G401.6 (cell line): ENCODE measurements around the gene AKAP13.

Source experiments
- FAIRE-seq: peaks from 2 replicates; lab custom pipeline; 2012; peaks lifted over from hg19 to GRCh38; lab: Jason Lieb, UNC

AKAP13 gene

GRCh38 chr15:85445361-85445760 is 65.0 kb downstream of the AKAP13 start:
- FAIRE-seq = no peak

- no peak for FAIRE-seq
These were observed 70.8 kb downstream of the AKAP13 start for GRCh38 chr15:85451099-85451700.

- FAIRE-seq = no peak
These were observed 72.0 kb downstream of the AKAP13 start for GRCh38 chr15:85452436-85452835.

- no peak for FAIRE-seq
These were observed 72.9 kb downstream of the AKAP13 start for GRCh38 chr15:85453144-85453872.

GRCh38 chr15:85454403-85454802 is 74.0 kb downstream of the AKAP13 start:
- peak; percentile 73 for FAIRE-seq

GRCh38 chr15:85455891-85456290 is 75.5 kb downstream of the AKAP13 start:
- FAIRE-seq = no peak

- FAIRE-seq = no peak
These were observed 76.4 kb downstream of the AKAP13 start for GRCh38 chr15:85456798-85457197.

- no peak for FAIRE-seq
These were observed 77.1 kb downstream of the AKAP13 start for GRCh38 chr15:85457392-85457968.

- peak; percentile 15 for FAIRE-seq
These were observed 78.4 kb downstream of the AKAP13 start for GRCh38 chr15:85458764-85459163.

GRCh38 chr15:85462029-85462428 is 81.6 kb downstream of the AKAP13 start:
- no peak for FAIRE-seq

GRCh38 chr15:85463276-85463892 is 83.0 kb downstream of the AKAP13 start:
- FAIRE-seq = no peak

- no peak for FAIRE-seq
These were observed 83.6 kb downstream of the AKAP13 start for GRCh38 chr15:85463976-85464375.

- peak; percentile 23 for FAIRE-seq
These were observed 84.1 kb downstream of the AKAP13 start for GRCh38 chr15:85464471-85464870.

- no peak for FAIRE-seq
These were observed 90.3 kb downstream of the AKAP13 start for GRCh38 chr15:85470563-85471271.

- no peak for FAIRE-seq
These were observed 91.9 kb downstream of the AKAP13 start for GRCh38 chr15:85472349-85472748.

GRCh38 chr15:85473455-85473854 is 93.1 kb downstream of the AKAP13 start:
- FAIRE-seq = no peak

- FAIRE-seq = no peak
These were observed 94.4 kb downstream of the AKAP13 start for GRCh38 chr15:85474700-85475316.

- no peak for FAIRE-seq
These were observed 94.9 kb downstream of the AKAP13 start for GRCh38 chr15:85475317-85475701.

- no peak for FAIRE-seq
These were observed 95.3 kb downstream of the AKAP13 start for GRCh38 chr15:85475711-85476110.

- no peak for FAIRE-seq
These were observed 96.7 kb downstream of the AKAP13 start for GRCh38 chr15:85477061-85477460.

- no peak for FAIRE-seq
These were observed 97.3 kb downstream of the AKAP13 start for GRCh38 chr15:85477730-85478129.

GRCh38 chr15:85479071-85479647 is 98.8 kb downstream of the AKAP13 start:
- no peak for FAIRE-seq
